ENCODE results near the gene SIN3B.

The SIN3B gene

DNA sequence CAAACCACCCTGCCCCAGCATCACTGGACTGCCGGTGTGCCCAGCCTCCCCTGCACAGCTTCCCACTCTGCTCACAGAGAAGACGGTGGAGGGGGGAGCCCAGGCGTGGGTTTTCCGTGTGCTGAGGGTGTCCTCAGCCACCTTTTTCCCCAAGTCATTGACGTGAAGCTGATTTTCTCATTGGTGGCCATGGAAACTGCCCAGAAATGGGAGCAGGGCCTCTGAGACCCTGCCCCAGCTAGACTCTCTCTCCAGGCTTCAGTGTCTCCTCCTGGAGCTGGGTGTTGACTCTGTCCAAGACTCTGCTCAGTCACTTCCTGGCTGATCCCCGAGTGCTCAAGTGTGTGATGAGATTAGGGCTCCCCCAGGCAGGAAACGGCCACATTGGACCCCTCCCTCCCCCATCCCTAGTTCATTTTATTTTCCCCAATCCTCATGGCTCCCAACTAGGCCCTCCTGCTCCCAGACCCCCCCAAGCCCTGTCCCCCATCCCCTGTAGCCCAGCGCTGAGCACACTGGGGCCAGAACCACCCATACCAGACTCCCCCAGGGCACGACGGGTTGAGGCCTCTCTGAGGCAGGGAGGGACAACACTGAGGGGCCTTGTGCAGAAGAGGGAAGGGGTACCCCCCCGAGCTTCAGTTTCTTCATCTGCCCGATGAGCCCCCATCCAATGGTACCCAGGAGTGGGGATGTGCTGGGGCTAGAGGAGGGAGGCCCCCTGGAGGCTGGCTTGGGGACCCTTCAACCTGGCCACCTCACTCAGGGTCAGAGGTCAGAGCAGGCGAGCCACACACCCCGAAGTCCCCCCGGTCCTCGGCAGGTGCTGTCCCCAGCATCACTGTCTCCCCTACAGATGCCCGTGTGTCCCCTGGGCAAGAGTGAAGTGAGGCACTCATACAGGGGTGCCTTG is 58.4 kb downstream of the SIN3B start:
- Histone ChIP-seq H3K36me3 (ENCODE audit: insufficient read depth, low read length) (no peaks in the 10 kb centered on the region), H2AFZ (ENCODE audit: low read length) (no peak overlapping the region), H3K4me1 (ENCODE audit: insufficient read depth, low read length, severe bottlenecking) (no peaks in the 10 kb centered on the region)

GRCh38 chr19:16888629-16889365 is 59.6 kb downstream of the SIN3B start, which contains the start of gene F2RL3:
Gene F2RL3, plus strand, starts transcription at chr19:16888999. Its CDS starts 191 bp downstream, at chr19:16889190.
- TF ChIP-seq EZH2 (IDR thresholded peaks at IDR 0.05; ENCODE audit: borderline replicate concordance, low read length), result no peak
- TF ChIP-seq, protein P1, sequence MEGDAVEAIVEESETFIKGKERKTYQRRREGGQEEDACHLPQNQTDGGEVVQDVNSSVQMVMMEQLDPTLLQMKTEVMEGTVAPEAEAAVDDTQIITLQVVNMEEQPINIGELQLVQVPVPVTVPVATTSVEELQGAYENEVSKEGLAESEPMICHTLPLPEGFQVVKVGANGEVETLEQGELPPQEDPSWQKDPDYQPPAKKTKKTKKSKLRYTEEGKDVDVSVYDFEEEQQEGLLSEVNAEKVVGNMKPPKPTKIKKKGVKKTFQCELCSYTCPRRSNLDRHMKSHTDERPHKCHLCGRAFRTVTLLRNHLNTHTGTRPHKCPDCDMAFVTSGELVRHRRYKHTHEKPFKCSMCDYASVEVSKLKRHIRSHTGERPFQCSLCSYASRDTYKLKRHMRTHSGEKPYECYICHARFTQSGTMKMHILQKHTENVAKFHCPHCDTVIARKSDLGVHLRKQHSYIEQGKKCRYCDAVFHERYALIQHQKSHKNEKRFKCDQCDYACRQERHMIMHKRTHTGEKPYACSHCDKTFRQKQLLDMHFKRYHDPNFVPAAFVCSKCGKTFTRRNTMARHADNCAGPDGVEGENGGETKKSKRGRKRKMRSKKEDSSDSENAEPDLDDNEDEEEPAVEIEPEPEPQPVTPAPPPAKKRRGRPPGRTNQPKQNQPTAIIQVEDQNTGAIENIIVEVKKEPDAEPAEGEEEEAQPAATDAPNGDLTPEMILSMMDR (IDR thresholded peaks at IDR 0.05; ENCODE audit: low read length), result no peak
- H3K79me2 ChIP-seq (ENCODE audit: insufficient read depth, low read length), result no peaks in the 10 kb centered on the region
- no peaks in the 10 kb centered on the region for H3K9me3 ChIP-seq (ENCODE audit: low read length)
- no peaks in the 10 kb centered on the region for H4K20me1 ChIP-seq (ENCODE audit: insufficient read depth, low read length)
- H3K27me3 ChIP-seq (ENCODE audit: insufficient read depth, low read length), result no peaks in the 10 kb centered on the region
- no peaks in the 10 kb centered on the region for H3K36me3 ChIP-seq (ENCODE audit: insufficient read depth, low read length)
- no peaks in the 10 kb centered on the region for H3K9me2 ChIP-seq (ENCODE audit: low read depth, low read length)
- H3K4me1 ChIP-seq (ENCODE audit: insufficient read depth, low read length, severe bottlenecking), result peaks cover 10% of the 10 kb centered on the region
- H3K9ac ChIP-seq (ENCODE audit: low read length), result no peak within 1 kb of the TSS
- no peaks in the 10 kb centered on the region for H3F3A ChIP-seq (ENCODE audit: insufficient read depth, low read length)
- H3K4me2 ChIP-seq (ENCODE audit: low read length), result no peak within 1 kb of the TSS
- H2AFZ ChIP-seq (ENCODE audit: low read length), result no peak within 1 kb of the TSS
- H3K27ac ChIP-seq (ENCODE audit: low read depth, low read length, poor library complexity, severe bottlenecking), result no peak within 1 kb of the TSS
- no peak within 1 kb of the TSS for H3K4me3 ChIP-seq (ENCODE audit: low read depth, low read length, poor library complexity, severe bottlenecking)

More for the DNA sequence above, 58.4 kb downstream of the SIN3B start:
- Histone ChIP-seq H3K27me3 (ENCODE audit: insufficient read depth, low read length) (no peaks in the 10 kb centered on the region), H3K27ac (ENCODE audit: low read depth, low read length, poor library complexity, severe bottlenecking) (no peak overlapping the region), H3K4me2 (ENCODE audit: low read length) (no peak overlapping the region), H3K9me3 (ENCODE audit: low read length) (no peaks in the 10 kb centered on the region), H3K9ac (ENCODE audit: low read length) (no peak overlapping the region), H3K79me2 (ENCODE audit: insufficient read depth, low read length) (no peaks in the 10 kb centered on the region), H3F3A (ENCODE audit: insufficient read depth, low read length) (no peaks in the 10 kb centered on the region), H3K9me2 (ENCODE audit: low read depth, low read length) (no peaks in the 10 kb centered on the region), H4K20me1 (ENCODE audit: insufficient read depth, low read length) (no peaks in the 10 kb centered on the region), H3K4me3 (ENCODE audit: low read depth, low read length, poor library complexity, severe bottlenecking) (no peak overlapping the region)
- no peak for TF ChIP-seq EZH2 (IDR thresholded peaks at IDR 0.05; ENCODE audit: borderline replicate concordance, low read length)
- TF ChIP-seq, protein P1 (IDR thresholded peaks at IDR 0.05; ENCODE audit: low read length), result no peak

DNA sequence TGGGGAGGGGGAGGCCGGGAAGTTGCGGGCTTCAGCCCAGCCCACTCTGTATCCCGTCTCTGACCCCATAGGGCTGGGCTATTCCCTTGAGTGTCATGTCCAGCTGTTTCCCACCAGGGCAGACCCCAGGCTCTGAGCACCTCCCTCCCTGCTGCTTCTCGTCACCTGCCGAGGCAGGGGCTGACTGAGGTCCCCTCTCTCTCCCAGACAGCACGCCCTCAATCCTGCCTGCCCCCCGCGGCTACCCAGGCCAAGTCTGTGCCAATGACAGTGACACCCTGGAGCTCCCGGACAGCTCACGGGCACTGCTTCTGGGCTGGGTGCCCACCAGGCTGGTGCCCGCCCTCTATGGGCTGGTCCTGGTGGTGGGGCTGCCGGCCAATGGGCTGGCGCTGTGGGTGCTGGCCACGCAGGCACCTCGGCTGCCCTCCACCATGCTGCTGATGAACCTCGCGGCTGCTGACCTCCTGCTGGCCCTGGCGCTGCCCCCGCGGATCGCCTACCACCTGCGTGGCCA is 60.2 kb downstream of the SIN3B start:
- H3K36me3 ChIP-seq (ENCODE audit: insufficient read depth, low read length), result no peaks in the 10 kb centered on the region
- no peak overlapping the region for H3K9ac ChIP-seq (ENCODE audit: low read length)
- no peak overlapping the region for H3K4me3 ChIP-seq (ENCODE audit: low read depth, low read length, poor library complexity, severe bottlenecking)
- H3K9me3 ChIP-seq (ENCODE audit: low read length), result no peaks in the 10 kb centered on the region
- no peaks in the 10 kb centered on the region for H3K9me2 ChIP-seq (ENCODE audit: low read depth, low read length)
- TF ChIP-seq EZH2 (IDR thresholded peaks at IDR 0.05; ENCODE audit: borderline replicate concordance, low read length), result no peak
- TF ChIP-seq, protein P1 (IDR thresholded peaks at IDR 0.05; ENCODE audit: low read length), result no peak
- no peaks in the 10 kb centered on the region for H3F3A ChIP-seq (ENCODE audit: insufficient read depth, low read length)
- H3K4me1 ChIP-seq (ENCODE audit: insufficient read depth, low read length, severe bottlenecking), result peaks cover 16% of the 10 kb centered on the region
- H3K4me2 ChIP-seq (ENCODE audit: low read length), result no peak overlapping the region
- H4K20me1 ChIP-seq (ENCODE audit: insufficient read depth, low read length), result no peaks in the 10 kb centered on the region
- no peaks in the 10 kb centered on the region for H3K27me3 ChIP-seq (ENCODE audit: insufficient read depth, low read length)
- H3K79me2 ChIP-seq (ENCODE audit: insufficient read depth, low read length), result no peaks in the 10 kb centered on the region
- no peak overlapping the region for H2AFZ ChIP-seq (ENCODE audit: low read length)
- no peak overlapping the region for H3K27ac ChIP-seq (ENCODE audit: low read depth, low read length, poor library complexity, severe bottlenecking)
